ENCODE data around the gene PACRG.

DNA sequence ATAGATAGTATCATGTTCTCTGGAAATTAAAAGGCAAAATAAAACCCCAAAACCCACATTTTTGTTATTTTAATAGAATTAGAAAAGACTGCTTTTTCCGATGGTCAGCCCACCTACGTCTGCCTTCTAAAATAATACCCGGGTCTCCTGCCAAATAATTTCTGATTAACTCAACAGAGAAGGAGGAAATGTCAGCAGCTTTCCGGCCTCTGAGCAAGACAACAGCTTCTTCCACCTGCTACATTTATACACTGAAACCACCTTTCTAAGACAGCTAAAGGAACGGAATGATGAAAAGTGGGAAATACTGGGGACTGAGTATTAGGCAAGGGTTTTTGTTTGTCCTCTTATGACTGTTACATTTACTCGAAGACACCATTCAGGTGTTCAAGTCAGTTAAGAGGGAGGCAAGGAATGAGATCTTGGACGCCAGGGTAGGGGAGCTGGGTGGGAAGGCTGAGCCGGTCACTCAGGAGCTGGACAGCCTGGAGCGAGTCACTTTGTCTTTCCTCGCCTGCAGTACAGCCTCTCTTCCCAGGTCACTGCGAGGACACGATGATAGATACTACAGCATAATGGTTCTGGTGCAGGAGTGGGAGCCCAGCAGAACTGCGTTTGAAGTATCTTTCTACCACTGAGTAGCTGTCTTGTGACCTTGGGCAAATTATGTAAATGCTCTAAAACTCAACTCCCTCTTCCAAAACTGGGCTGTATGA, 590.5 kb downstream of the PACRG start:
- TF ChIP-seq KDM5A (IDR thresholded peaks at IDR 0.05; ENCODE audit: borderline replicate concordance, low read length): no peak
- no peak for TF ChIP-seq HOXA5 (CRISPR knock-in tag; IDR thresholded peaks at IDR 0.05)
- no peak for TF ChIP-seq CEBPG (CRISPR knock-in tag; IDR thresholded peaks at IDR 0.05)
- no peak for TF ChIP-seq ZNF121 (CRISPR knock-in tag; IDR thresholded peaks at IDR 0.05)
- TF ChIP-seq, protein P1, sequence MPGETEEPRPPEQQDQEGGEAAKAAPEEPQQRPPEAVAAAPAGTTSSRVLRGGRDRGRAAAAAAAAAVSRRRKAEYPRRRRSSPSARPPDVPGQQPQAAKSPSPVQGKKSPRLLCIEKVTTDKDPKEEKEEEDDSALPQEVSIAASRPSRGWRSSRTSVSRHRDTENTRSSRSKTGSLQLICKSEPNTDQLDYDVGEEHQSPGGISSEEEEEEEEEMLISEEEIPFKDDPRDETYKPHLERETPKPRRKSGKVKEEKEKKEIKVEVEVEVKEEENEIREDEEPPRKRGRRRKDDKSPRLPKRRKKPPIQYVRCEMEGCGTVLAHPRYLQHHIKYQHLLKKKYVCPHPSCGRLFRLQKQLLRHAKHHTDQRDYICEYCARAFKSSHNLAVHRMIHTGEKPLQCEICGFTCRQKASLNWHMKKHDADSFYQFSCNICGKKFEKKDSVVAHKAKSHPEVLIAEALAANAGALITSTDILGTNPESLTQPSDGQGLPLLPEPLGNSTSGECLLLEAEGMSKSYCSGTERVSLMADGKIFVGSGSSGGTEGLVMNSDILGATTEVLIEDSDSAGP (CRISPR knock-in tag; IDR thresholded peaks at IDR 0.05; ENCODE audit: borderline replicate concordance): no peak
- TF ChIP-seq YY1 (IDR thresholded peaks at IDR 0.05; ENCODE audit: insufficient read depth, insufficient replicate concordance, low read depth, low read length): no peak
- TF ChIP-seq ZNF790 (CRISPR knock-in tag; IDR thresholded peaks at IDR 0.05; ENCODE audit: borderline replicate concordance): no peak
- no peak for TF ChIP-seq ZBTB7B (CRISPR knock-in tag; IDR thresholded peaks at IDR 0.05)
- no peak for TF ChIP-seq CBX1 (IDR thresholded peaks at IDR 0.05; ENCODE audit: low read depth)
- TF ChIP-seq ZNF780A (CRISPR knock-in tag; IDR thresholded peaks at IDR 0.05): no peak
- TF ChIP-seq THAP7 (CRISPR knock-in tag; IDR thresholded peaks at IDR 0.05): no peak
- TF ChIP-seq, protein P2, sequence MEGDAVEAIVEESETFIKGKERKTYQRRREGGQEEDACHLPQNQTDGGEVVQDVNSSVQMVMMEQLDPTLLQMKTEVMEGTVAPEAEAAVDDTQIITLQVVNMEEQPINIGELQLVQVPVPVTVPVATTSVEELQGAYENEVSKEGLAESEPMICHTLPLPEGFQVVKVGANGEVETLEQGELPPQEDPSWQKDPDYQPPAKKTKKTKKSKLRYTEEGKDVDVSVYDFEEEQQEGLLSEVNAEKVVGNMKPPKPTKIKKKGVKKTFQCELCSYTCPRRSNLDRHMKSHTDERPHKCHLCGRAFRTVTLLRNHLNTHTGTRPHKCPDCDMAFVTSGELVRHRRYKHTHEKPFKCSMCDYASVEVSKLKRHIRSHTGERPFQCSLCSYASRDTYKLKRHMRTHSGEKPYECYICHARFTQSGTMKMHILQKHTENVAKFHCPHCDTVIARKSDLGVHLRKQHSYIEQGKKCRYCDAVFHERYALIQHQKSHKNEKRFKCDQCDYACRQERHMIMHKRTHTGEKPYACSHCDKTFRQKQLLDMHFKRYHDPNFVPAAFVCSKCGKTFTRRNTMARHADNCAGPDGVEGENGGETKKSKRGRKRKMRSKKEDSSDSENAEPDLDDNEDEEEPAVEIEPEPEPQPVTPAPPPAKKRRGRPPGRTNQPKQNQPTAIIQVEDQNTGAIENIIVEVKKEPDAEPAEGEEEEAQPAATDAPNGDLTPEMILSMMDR (CRISPR knock-in tag; IDR thresholded peaks at IDR 0.05): no peak
